HCT116 (cell line): ENCODE data around the gene ARFGEF3. TPM values are rescaled to one million over a fixed set of nuclear protein-coding genes. Genes with fewer than 3 reads are reported as not detected.

Source experiments
- ATAC-seq: fragments of 200-7000 bp; cut with Tn5 transposase; 2 replicates; pipeline ENCODE4 v1.9.1; 2020; ENCODE audit warnings: mild to moderate bottlenecking, moderate library complexity
- BruUV-seq: library from RNA; stranded (reverse); fragments of 400-500 nt; replicated peaks from 2 replicates; lab custom pipeline; 2021; lab: Mats Ljungman, UMichigan
- CTCF ChIA-PET: fragments of 300-600 bp; sonication (Branson Sonifier 250); formaldehyde crosslinking; loops from one replicate; lab custom pipeline; 2021; ENCODE audit warnings: antibody characterized with exemption; lab: Charles Lee
- POLR2A ChIA-PET: fragments of 300-600, 350-600 bp; sonication (Branson Sonifier 250); formaldehyde crosslinking; loops from one replicate; lab custom pipeline; 2021; ENCODE audit warnings: antibody characterized with exemption; lab: Charles Lee
- RAD21 ChIA-PET, 2 experiments: fragments of 300-600 bp; sonication (Branson Sonifier 250); formaldehyde crosslinking; loops; one replicate each; lab custom pipeline; 2023; ENCODE audit warnings: low total read pairs in 2 of 2; ENCODE audit not compliant: uncharacterized antibody in 2 of 2, unreplicated experiment in 2 of 2, low non-redundant PET in 1 of 2; lab: Charles Lee
- DNase-seq: peaks from one replicate; pipeline ENCODE4 v3.0.0-alpha.2; 2010; ENCODE audit warnings: low read depth, low spot score
- H2AFZ ChIP-seq: fragments of 200-600 bp; shearing (Covaris generic), sonication (generic); 2 replicates; pipeline ENCODE4 v1.6.1; 2017; ENCODE audit warnings: low read depth, mixed run types, mixed read lengths, antibody characterized with exemption, low read length; ENCODE audit not compliant: poor library complexity, severe bottlenecking
- H3K27ac ChIP-seq: 2 replicates; pipeline ENCODE4 v1.5.1; 2012; ENCODE audit warnings: low read depth, low read length
- H3K27me3 ChIP-seq: fragments of 200-600 bp; sonication (generic); 2 replicates; pipeline ENCODE4 v1.6.1; 2016; ENCODE audit warnings: mixed run types, low read length, mixed read lengths; ENCODE audit not compliant: insufficient read depth
- H3K36me3 ChIP-seq, 2 experiments: fragments of 200-500 bp in 1 of 2; fragments of 200-600 bp in 1 of 2; sonication (Bioruptor generic) in 1 of 2; sonication (generic) in 1 of 2; 2 replicates each; pipeline versions ENCODE4 v1.5.1 to v1.6.1; 2014 to 2016; ENCODE audit warnings: low read length in 2 of 2, inconsistent platforms in 1 of 2, mixed read lengths in 1 of 2, mixed run types in 1 of 2; ENCODE audit not compliant: insufficient read depth in 2 of 2, control insufficient read depth in 1 of 2
- H3K4me1 ChIP-seq, 2 experiments: fragments of 200-600 bp in 1 of 2; sonication (generic) in 1 of 2; 2 replicates each; pipeline versions ENCODE4 v1.5.1 to v1.6.1; 2012 to 2017; ENCODE audit warnings: low read length in 2 of 2, inconsistent platforms in 1 of 2, mild to moderate bottlenecking in 1 of 2, mixed read lengths in 1 of 2, mixed run types in 1 of 2, moderate library complexity in 1 of 2; ENCODE audit not compliant: insufficient read depth in 2 of 2, control insufficient read depth in 1 of 2
- H3K4me2 ChIP-seq: fragments of 200-600 bp; sonication (generic); 2 replicates; pipeline ENCODE4 v1.6.1; 2017; ENCODE audit warnings: mixed run types, low read length, mixed read lengths
- H3K4me3 ChIP-seq, 2 experiments: fragments of 200-600 bp in 1 of 2; sonication (generic) in 1 of 2; replicated peaks in 1 of 2; 2 replicates each; pipeline ENCODE4 v1.5.1; 2011 to 2016; ENCODE audit warnings: low read length in 2 of 2, control low read depth in 1 of 2, low read depth in 1 of 2, mild to moderate bottlenecking in 1 of 2, mixed read lengths in 1 of 2, mixed run types in 1 of 2
- H3K79me2 ChIP-seq: fragments of 200-600 bp; sonication (generic); 2 replicates; pipeline ENCODE4 v1.6.1; 2017; ENCODE audit warnings: mild to moderate bottlenecking, mixed run types, low read length, moderate library complexity, mixed read lengths; ENCODE audit not compliant: insufficient read depth
- H3K9ac ChIP-seq: fragments of 200-600 bp; sonication (generic); 2 replicates; pipeline ENCODE4 v1.6.1; 2016; ENCODE audit warnings: low read length, mixed read lengths
- H3K9me2 ChIP-seq: fragments of 200-600 bp; sonication (generic), shearing (Covaris generic); 2 replicates; pipeline ENCODE4 v1.6.1; 2017; ENCODE audit warnings: mixed run types, mild to moderate bottlenecking, moderate library complexity; ENCODE audit not compliant: insufficient read depth
- H3K9me3 ChIP-seq, 2 experiments: fragments of 200-500 bp in 1 of 2; fragments of 200-600 bp in 1 of 2; sonication (Bioruptor generic) in 1 of 2; sonication (generic) in 1 of 2; 2 replicates each; pipeline ENCODE4 v1.6.1; 2014 to 2017; ENCODE audit warnings: low read length in 2 of 2, mixed read lengths in 2 of 2, inconsistent platforms in 1 of 2, low read depth in 1 of 2, mild to moderate bottlenecking in 1 of 2, mixed run types in 1 of 2, moderate library complexity in 1 of 2; ENCODE audit not compliant: control insufficient read depth in 1 of 2, insufficient read depth in 1 of 2
- H4K20me1 ChIP-seq: fragments of 200-600 bp; sonication (generic), shearing (Covaris generic); 2 replicates; pipeline ENCODE4 v1.6.1; 2017; ENCODE audit warnings: mixed run types, mild to moderate bottlenecking, moderate library complexity; ENCODE audit not compliant: insufficient read depth
- FOSL1 ChIP-seq: IDR thresholded peaks from 2 replicates; pipeline ENCODE4 v1.6.1; 2012; ENCODE audit warnings: low read depth
- SRF ChIP-seq: IDR thresholded peaks from 2 replicates; pipeline ENCODE4 v1.6.1; 2012; ENCODE audit warnings: low read depth
- TCF7L2 ChIP-seq: IDR thresholded peaks from 2 replicates; pipeline ENCODE4 v1.7.0; 2011; ENCODE audit warnings: borderline replicate concordance, inconsistent platforms; ENCODE audit not compliant: insufficient read depth, insufficient read length; ENCODE audit errors: extremely low read depth
- intact Hi-C: fragments of 100-400 bp; cut with micrococcal nuclease; formaldehyde crosslinking; loops from 2 replicates; pipeline ENCODE4 v1.10.0; 2022
- total RNA-seq: library from RNA; stranded (reverse); gene quantifications from one replicate; pipeline ENCODE4 v1.2.1, GENCODE V29; 2021; ENCODE audit not compliant: unreplicated experiment
- TF ChIP-seq, protein P1 (sequence below): IDR thresholded peaks from 2 replicates; pipeline ENCODE4 v1.6.1; 2012

Gene ARFGEF3
- total RNA-seq, 1 experiment from 2014 or later: 3.8 TPM

DNA sequence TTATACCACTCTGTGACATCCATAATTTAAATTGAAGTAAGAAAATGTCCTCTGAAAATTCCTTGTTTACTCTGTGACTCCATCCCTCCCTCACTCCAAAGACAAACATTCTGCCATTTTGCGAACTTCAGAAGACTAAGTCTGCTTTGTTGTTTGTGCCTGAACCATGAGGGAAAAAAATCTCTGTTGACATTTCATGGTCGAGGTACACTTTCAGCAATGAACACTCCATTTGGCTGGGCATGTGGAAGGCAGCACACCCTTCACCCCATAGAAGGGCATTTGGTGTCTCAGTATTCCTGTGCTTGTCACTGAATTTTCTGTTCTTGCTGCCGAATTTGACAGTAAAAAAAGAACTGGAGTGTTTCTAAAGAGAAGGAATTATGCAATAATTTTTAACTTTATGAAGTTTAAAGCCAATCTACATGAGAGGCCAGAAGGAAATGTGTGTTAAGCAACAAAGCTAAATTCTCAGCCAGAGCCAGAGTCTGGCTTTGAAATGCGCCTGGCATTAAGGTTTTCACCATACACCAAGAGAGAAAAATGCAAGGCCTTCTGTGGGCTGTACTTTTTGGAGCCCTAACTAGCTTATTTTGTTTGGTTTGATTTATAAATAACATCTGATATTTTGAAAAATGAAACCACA lies 61.3 kb downstream of the ARFGEF3 start:
- no peak for ATAC-seq
- no peak overlapping the region for H3K27ac ChIP-seq
- TF ChIP-seq SRF (no peak), FOSL1 (no peak)
- TF ChIP-seq, protein P1, sequence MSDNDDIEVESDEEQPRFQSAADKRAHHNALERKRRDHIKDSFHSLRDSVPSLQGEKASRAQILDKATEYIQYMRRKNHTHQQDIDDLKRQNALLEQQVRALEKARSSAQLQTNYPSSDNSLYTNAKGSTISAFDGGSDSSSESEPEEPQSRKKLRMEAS: no peak
- H3K9me3 ChIP-seq: no peaks in the 10 kb centered on the region
- no peaks in the 10 kb centered on the region for H4K20me1 ChIP-seq
- H3K27me3 ChIP-seq: no peaks in the 10 kb centered on the region
- H3K36me3 ChIP-seq: no peaks in the 10 kb centered on the region
- no peaks in the 10 kb centered on the region for H3K79me2 ChIP-seq
- H2AFZ ChIP-seq: no peak overlapping the region
- H3K9me2 ChIP-seq: no peaks in the 10 kb centered on the region
- no peak overlapping the region for H3K4me2 ChIP-seq
- no peak overlapping the region for H3K4me3 ChIP-seq
- H3K9ac ChIP-seq: no peak overlapping the region
- POLR2A ChIA-PET: no interaction called here
- intact Hi-C loops: no loop called here
- CTCF ChIA-PET: no interaction called here
- RAD21 ChIA-PET: no interaction called here
- no peak for DNase-seq
- no peaks in the 10 kb centered on the region for H3K4me1 ChIP-seq
- no TSS peak for BruUV-seq

DNA sequence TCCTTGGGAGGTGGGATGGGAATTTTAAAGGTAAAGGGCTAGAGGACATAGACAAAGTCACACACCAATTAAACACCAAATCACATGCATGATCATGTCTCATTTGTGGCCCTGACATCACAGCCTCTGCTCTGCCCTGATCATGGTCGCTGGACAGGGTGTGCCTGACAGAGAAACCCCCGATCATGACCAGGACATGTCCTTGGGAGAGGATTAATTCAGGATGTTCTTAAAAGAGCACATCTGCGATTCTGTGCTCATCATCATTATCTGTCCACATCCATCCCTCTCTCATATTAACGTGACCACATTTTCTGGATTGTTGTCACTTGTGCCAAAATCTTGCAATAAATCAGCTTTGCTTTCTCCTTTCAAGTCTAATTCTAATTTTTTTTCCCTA lies 64.2 kb downstream of the ARFGEF3 start:
- no peak for ATAC-seq
- Histone ChIP-seq H3K36me3 (no peaks in the 10 kb centered on the region), H3K9me2 (no peaks in the 10 kb centered on the region), H2AFZ (no peak overlapping the region), H3K4me2 (no peak overlapping the region), H3K4me1 (no peaks in the 10 kb centered on the region), H3K79me2 (no peaks in the 10 kb centered on the region), H3K9me3 (no peaks in the 10 kb centered on the region), H3K9ac (no peak overlapping the region), H3K27ac (no peak overlapping the region), H4K20me1 (no peaks in the 10 kb centered on the region), H3K27me3 (no peaks in the 10 kb centered on the region), H3K4me3 (no peak overlapping the region)
- ChIA-PET RAD21 (no interaction called here), POLR2A (no interaction called here), CTCF (no interaction called here)
- no TSS peak for BruUV-seq
- no peak for TF ChIP-seq TCF7L2
- no peak for DNase-seq
- intact Hi-C loops: no loop called here
